ENCODE measurements around the gene DSC1.

DNA sequence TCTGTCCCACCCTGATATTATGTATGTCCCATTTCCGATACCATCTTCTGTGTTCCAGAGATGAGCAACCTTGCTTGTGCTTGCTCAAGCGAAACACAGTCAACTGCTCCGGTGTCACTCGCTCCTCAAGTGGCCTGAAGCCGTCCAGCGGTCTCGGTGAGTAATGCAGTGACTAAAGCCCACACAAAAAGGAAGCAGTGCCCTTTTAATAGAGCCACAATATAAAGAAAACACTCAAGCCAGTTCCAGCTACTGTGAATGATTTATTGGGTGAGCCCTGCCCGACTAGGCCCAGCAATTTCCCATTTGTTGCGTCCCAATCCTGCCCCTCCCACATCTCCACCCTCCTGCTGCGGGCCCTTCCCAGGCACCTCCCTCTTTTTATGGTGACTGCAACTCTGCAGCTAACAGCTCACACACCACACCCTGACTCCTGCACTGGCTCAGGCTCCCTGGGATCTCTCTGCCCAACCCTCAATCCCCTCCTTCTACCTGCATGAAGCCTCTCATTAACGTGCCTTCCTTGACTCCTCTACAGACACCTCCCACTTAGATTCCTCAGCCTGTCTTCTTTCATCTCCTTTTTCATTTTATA lies 44.2 kb upstream of the DSC1 start:
- TF ChIP-seq CTCF (IDR thresholded peaks at IDR 0.05) = no peak
- no peak for TF ChIP-seq SP1 (CRISPR knock-in tag; conservative IDR thresholded peaks at IDR 0.05)
- TF ChIP-seq USF2 (CRISPR knock-in tag; IDR thresholded peaks at IDR 0.05) = no peak
- TF ChIP-seq NR1H2 (CRISPR knock-in tag; IDR thresholded peaks at IDR 0.05) = no peak
- no peak for TF ChIP-seq ZNF232 (CRISPR knock-in tag; IDR thresholded peaks at IDR 0.05)
- no peak for TF ChIP-seq ATF2 (CRISPR knock-in tag; IDR thresholded peaks at IDR 0.05; ENCODE audit: borderline replicate concordance, low read depth)
- TF ChIP-seq, protein P1, sequence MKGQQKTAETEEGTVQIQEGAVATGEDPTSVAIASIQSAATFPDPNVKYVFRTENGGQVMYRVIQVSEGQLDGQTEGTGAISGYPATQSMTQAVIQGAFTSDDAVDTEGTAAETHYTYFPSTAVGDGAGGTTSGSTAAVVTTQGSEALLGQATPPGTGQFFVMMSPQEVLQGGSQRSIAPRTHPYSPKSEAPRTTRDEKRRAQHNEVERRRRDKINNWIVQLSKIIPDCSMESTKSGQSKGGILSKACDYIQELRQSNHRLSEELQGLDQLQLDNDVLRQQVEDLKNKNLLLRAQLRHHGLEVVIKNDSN (CRISPR knock-in tag; IDR thresholded peaks at IDR 0.05) = no peak
- TF ChIP-seq CREM (CRISPR knock-in tag; IDR thresholded peaks at IDR 0.05) = no peak
- TF ChIP-seq ZNF416 (CRISPR knock-in tag; IDR thresholded peaks at IDR 0.05) = no peak
- TF ChIP-seq, protein P2, sequence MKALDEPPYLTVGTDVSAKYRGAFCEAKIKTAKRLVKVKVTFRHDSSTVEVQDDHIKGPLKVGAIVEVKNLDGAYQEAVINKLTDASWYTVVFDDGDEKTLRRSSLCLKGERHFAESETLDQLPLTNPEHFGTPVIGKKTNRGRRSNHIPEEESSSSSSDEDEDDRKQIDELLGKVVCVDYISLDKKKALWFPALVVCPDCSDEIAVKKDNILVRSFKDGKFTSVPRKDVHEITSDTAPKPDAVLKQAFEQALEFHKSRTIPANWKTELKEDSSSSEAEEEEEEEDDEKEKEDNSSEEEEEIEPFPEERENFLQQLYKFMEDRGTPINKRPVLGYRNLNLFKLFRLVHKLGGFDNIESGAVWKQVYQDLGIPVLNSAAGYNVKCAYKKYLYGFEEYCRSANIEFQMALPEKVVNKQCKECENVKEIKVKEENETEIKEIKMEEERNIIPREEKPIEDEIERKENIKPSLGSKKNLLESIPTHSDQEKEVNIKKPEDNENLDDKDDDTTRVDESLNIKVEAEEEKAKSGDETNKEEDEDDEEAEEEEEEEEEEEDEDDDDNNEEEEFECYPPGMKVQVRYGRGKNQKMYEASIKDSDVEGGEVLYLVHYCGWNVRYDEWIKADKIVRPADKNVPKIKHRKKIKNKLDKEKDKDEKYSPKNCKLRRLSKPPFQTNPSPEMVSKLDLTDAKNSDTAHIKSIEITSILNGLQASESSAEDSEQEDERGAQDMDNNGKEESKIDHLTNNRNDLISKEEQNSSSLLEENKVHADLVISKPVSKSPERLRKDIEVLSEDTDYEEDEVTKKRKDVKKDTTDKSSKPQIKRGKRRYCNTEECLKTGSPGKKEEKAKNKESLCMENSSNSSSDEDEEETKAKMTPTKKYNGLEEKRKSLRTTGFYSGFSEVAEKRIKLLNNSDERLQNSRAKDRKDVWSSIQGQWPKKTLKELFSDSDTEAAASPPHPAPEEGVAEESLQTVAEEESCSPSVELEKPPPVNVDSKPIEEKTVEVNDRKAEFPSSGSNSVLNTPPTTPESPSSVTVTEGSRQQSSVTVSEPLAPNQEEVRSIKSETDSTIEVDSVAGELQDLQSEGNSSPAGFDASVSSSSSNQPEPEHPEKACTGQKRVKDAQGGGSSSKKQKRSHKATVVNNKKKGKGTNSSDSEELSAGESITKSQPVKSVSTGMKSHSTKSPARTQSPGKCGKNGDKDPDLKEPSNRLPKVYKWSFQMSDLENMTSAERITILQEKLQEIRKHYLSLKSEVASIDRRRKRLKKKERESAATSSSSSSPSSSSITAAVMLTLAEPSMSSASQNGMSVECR (CRISPR knock-in tag; IDR thresholded peaks at IDR 0.05; ENCODE audit: borderline replicate concordance) = no peak
- no peak for TF ChIP-seq AFF4 (CRISPR knock-in tag; IDR thresholded peaks at IDR 0.05; ENCODE audit: borderline replicate concordance)
- no peak for TF ChIP-seq FOXP4 (CRISPR knock-in tag; IDR thresholded peaks at IDR 0.05)
